Measurements from ENCODE around the gene MASP1. TPM values are rescaled to one million over a fixed set of nuclear protein-coding genes. Genes with fewer than 3 reads are reported as not detected.

MASP1 gene
- total and polyA plus RNA-seq, 2 experiments from 2014 or later = 1.6 to 3.0 TPM

DNA sequence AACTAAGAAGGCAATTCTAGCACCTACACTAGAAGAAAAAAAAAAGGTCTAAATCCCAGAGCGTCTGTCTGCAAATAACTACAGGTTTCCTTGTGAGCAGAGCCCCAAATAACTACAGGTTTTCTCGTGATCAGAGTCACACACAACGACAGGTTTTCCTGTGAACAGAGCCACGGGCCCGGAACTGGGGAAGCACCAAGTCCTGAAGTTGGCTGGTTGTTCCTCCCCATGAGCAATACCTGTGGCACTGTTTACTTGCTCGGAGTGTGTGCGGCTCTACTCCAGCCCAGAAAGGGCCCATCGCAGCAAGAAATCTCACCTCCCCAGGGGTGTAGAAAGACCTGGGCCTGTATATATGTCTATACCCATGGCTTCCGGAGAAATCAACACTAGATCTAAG, 644 bp upstream of the MASP1 start (continued):
- TF ChIP-seq CREB1 (CRISPR knock-in tag; IDR thresholded peaks at IDR 0.05; ENCODE audit: low read depth) (no peak), ZNF331 (CRISPR knock-in tag; IDR thresholded peaks at IDR 0.05; ENCODE audit: low read depth) (no peak), EZH2 (IDR thresholded peaks at IDR 0.05; ENCODE audit: low read depth, unreplicated experiment) (no peak), POLR2AphosphoS5 (IDR thresholded peaks at IDR 0.05; ENCODE audit: low read depth) (no peak), STAT1 (IDR thresholded peaks at IDR 0.05; ENCODE audit: unreplicated experiment) (no peak), JUNB (IDR thresholded peaks at IDR 0.05; ENCODE audit: unreplicated experiment) (no peak), NANOG (IDR thresholded peaks at IDR 0.05; ENCODE audit: borderline replicate concordance) (no peak)
- TF ChIP-seq, protein P1, sequence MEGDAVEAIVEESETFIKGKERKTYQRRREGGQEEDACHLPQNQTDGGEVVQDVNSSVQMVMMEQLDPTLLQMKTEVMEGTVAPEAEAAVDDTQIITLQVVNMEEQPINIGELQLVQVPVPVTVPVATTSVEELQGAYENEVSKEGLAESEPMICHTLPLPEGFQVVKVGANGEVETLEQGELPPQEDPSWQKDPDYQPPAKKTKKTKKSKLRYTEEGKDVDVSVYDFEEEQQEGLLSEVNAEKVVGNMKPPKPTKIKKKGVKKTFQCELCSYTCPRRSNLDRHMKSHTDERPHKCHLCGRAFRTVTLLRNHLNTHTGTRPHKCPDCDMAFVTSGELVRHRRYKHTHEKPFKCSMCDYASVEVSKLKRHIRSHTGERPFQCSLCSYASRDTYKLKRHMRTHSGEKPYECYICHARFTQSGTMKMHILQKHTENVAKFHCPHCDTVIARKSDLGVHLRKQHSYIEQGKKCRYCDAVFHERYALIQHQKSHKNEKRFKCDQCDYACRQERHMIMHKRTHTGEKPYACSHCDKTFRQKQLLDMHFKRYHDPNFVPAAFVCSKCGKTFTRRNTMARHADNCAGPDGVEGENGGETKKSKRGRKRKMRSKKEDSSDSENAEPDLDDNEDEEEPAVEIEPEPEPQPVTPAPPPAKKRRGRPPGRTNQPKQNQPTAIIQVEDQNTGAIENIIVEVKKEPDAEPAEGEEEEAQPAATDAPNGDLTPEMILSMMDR (conservative IDR thresholded peaks at IDR 0.05; ENCODE audit: low read depth in 2 of 2) = no peak
- TF ChIP-seq, protein P2, sequence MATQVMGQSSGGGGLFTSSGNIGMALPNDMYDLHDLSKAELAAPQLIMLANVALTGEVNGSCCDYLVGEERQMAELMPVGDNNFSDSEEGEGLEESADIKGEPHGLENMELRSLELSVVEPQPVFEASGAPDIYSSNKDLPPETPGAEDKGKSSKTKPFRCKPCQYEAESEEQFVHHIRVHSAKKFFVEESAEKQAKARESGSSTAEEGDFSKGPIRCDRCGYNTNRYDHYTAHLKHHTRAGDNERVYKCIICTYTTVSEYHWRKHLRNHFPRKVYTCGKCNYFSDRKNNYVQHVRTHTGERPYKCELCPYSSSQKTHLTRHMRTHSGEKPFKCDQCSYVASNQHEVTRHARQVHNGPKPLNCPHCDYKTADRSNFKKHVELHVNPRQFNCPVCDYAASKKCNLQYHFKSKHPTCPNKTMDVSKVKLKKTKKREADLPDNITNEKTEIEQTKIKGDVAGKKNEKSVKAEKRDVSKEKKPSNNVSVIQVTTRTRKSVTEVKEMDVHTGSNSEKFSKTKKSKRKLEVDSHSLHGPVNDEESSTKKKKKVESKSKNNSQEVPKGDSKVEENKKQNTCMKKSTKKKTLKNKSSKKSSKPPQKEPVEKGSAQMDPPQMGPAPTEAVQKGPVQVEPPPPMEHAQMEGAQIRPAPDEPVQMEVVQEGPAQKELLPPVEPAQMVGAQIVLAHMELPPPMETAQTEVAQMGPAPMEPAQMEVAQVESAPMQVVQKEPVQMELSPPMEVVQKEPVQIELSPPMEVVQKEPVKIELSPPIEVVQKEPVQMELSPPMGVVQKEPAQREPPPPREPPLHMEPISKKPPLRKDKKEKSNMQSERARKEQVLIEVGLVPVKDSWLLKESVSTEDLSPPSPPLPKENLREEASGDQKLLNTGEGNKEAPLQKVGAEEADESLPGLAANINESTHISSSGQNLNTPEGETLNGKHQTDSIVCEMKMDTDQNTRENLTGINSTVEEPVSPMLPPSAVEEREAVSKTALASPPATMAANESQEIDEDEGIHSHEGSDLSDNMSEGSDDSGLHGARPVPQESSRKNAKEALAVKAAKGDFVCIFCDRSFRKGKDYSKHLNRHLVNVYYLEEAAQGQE (IDR thresholded peaks at IDR 0.05; ENCODE audit: unreplicated experiment) = no peak

DNA sequence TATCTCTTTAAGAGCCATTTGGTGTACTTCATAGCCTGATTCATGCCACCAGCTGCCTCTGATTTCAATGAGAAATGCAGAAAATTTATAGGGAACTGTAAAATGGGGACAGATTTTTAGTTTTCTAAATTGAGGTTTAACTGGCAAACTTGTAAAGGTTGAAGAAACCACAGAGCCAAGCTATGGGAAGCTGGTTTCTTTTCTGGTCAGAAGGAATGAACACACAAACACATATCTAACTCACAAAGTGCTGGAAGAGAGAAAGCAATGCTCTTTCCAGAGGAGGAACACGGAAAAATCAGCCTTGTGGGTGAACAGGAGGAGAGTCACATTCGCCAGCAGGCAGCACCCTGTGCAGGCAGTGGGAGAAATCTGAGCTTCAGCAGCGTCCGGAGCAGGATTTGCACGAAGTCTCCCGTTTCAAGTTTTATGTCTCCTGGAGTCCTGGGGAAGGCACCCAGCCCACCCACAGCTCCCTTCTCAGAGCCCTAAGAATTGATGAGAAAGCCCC, 481 bp downstream of the MASP1 start:
- Mint-ChIP-seq H3K27me3 (ENCODE audit: insufficient read depth, low read depth, poor library complexity) (peaks cover 13% of the 10 kb centered on the region), H3K27ac (no peak overlapping the region), H3K36me3 (ENCODE audit: low read depth) (no peaks in the 10 kb centered on the region; the same call in 2 of the 3 replicates), H3K4me1 (peaks cover 43% of the 10 kb centered on the region), H3K9me3 (no peaks in the 10 kb centered on the region), H3K4me3 (peak overlapping the region; percentile 80)
- Histone ChIP-seq H3F3A (replicated peaks; ENCODE audit: low read depth) (no peaks in the 10 kb centered on the region), H3K4me1 (ENCODE audit: insufficient read depth) (peaks cover 45% of the 10 kb centered on the region), H3K9me2 (ENCODE audit: insufficient read depth) (peaks cover 11% of the 10 kb centered on the region), H3K4me2 (peak overlapping the region; percentile 89), H3K4me3 (peak overlapping the region; percentile 65), H3K27me3 (ENCODE audit: insufficient read depth) (peaks cover 9% of the 10 kb centered on the region; the same call in 1 of the 2 replicates), H3K27ac (ENCODE audit: low read depth) (no peak overlapping the region), H3K36me3 (ENCODE audit: insufficient read depth) (no peaks in the 10 kb centered on the region), H2AFZ (peak overlapping the region; percentile 90), H3K79me2 (replicated peaks; ENCODE audit: insufficient read depth) (no peaks in the 10 kb centered on the region), H4K20me1 (replicated peaks; ENCODE audit: insufficient read depth) (no peaks in the 10 kb centered on the region)
- DNase-seq (ENCODE audit: low spot score) (peak; percentile 30), ATAC-seq (peak; percentile 75)
- TF ChIP-seq CREB1 (CRISPR knock-in tag; IDR thresholded peaks at IDR 0.05; ENCODE audit: low read depth) = no peak
- TF ChIP-seq POLR2AphosphoS5 (IDR thresholded peaks at IDR 0.05; ENCODE audit: low read depth) = no peak
- TF ChIP-seq, protein P3, sequence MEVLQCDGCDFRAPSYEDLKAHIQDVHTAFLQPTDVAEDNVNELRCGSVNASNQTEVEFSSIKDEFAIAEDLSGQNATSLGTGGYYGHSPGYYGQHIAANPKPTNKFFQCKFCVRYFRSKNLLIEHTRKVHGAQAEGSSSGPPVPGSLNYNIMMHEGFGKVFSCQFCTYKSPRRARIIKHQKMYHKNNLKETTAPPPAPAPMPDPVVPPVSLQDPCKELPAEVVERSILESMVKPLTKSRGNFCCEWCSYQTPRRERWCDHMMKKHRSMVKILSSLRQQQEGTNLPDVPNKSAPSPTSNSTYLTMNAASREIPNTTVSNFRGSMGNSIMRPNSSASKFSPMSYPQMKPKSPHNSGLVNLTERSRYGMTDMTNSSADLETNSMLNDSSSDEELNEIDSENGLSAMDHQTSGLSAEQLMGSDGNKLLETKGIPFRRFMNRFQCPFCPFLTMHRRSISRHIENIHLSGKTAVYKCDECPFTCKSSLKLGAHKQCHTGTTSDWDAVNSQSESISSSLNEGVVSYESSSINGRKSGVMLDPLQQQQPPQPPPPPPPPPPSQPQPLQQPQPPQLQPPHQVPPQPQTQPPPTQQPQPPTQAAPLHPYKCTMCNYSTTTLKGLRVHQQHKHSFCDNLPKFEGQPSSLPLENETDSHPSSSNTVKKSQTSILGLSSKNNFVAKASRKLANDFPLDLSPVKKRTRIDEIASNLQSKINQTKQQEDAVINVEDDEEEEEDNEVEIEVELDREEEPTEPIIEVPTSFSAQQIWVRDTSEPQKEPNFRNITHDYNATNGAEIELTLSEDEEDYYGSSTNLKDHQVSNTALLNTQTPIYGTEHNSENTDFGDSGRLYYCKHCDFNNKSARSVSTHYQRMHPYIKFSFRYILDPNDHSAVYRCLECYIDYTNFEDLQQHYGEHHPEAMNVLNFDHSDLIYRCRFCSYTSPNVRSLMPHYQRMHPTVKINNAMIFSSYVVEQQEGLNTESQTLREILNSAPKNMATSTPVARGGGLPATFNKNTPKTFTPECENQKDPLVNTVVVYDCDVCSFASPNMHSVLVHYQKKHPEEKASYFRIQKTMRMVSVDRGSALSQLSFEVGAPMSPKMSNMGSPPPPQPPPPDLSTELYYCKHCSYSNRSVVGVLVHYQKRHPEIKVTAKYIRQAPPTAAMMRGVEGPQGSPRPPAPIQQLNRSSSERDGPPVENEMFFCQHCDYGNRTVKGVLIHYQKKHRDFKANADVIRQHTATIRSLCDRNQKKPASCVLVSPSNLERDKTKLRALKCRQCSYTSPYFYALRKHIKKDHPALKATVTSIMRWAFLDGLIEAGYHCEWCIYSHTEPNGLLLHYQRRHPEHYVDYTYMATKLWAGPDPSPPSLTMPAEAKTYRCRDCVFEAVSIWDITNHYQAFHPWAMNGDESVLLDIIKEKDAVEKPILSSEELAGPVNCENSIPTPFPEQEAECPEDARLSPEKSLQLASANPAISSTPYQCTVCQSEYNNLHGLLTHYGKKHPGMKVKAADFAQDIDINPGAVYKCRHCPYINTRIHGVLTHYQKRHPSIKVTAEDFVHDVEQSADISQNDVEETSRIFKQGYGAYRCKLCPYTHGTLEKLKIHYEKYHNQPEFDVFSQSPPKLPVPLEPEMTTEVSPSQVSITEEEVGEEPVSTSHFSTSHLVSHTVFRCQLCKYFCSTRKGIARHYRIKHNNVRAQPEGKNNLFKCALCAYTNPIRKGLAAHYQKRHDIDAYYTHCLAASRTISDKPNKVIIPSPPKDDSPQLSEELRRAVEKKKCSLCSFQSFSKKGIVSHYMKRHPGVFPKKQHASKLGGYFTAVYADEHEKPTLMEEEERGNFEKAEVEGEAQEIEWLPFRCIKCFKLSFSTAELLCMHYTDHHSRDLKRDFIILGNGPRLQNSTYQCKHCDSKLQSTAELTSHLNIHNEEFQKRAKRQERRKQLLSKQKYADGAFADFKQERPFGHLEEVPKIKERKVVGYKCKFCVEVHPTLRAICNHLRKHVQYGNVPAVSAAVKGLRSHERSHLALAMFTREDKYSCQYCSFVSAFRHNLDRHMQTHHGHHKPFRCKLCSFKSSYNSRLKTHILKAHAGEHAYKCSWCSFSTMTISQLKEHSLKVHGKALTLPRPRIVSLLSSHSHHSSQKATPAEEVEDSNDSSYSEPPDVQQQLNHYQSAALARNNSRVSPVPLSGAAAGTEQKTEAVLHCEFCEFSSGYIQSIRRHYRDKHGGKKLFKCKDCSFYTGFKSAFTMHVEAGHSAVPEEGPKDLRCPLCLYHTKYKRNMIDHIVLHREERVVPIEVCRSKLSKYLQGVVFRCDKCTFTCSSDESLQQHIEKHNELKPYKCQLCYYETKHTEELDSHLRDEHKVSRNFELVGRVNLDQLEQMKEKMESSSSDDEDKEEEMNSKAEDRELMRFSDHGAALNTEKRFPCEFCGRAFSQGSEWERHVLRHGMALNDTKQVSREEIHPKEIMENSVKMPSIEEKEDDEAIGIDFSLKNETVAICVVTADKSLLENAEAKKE (CRISPR knock-in tag; IDR thresholded peaks at IDR 0.05) = no peak
- TF ChIP-seq, protein P4, sequence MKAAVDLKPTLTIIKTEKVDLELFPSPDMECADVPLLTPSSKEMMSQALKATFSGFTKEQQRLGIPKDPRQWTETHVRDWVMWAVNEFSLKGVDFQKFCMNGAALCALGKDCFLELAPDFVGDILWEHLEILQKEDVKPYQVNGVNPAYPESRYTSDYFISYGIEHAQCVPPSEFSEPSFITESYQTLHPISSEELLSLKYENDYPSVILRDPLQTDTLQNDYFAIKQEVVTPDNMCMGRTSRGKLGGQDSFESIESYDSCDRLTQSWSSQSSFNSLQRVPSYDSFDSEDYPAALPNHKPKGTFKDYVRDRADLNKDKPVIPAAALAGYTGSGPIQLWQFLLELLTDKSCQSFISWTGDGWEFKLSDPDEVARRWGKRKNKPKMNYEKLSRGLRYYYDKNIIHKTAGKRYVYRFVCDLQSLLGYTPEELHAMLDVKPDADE (IDR thresholded peaks at IDR 0.05) = no peak
